Ectodermal cell (in vitro differentiated cells): Measurements from ENCODE around the gene CCDC194.

Experiments
- H3K27ac ChIP-seq: 2 replicates; pipeline ENCODE4 v1.7.0; 2013; ENCODE audit warnings: mild to moderate bottlenecking, low read depth, low read length; ENCODE audit not compliant: insufficient read depth, poor library complexity, severe bottlenecking
- H3K27me3 ChIP-seq: 2 replicates; pipeline ENCODE4 v1.7.0; 2013; ENCODE audit warnings: mild to moderate bottlenecking, low read length; ENCODE audit not compliant: insufficient read depth, control insufficient read depth, poor library complexity, severe bottlenecking
- H3K36me3 ChIP-seq: one replicate; pipeline ENCODE4 v1.7.0; 2013; ENCODE audit warnings: low read length; ENCODE audit not compliant: control insufficient read depth, insufficient read depth
- H3K4me1 ChIP-seq: one replicate; pipeline ENCODE4 v1.7.0; 2013; ENCODE audit warnings: low read length; ENCODE audit not compliant: control insufficient read depth, insufficient read depth
- H3K4me3 ChIP-seq: 2 replicates; pipeline ENCODE4 v1.7.0; 2013; ENCODE audit warnings: low read depth, low read length, control low read depth; ENCODE audit not compliant: insufficient read depth
- H3K9me3 ChIP-seq: 2 replicates; pipeline ENCODE4 v1.7.0; 2013; ENCODE audit warnings: mild to moderate bottlenecking, low read length, moderate library complexity; ENCODE audit not compliant: control insufficient read depth
- WGBS, 2 experiments: methylation state at CpG; one replicate each; pipeline ENCODE4 v1.1.7; 2013; ENCODE audit warnings: missing lambda C conversion rate in 2 of 2; 5-methylcytosine and 5-hydroxymethylcytosine counted together

CCDC194 gene

GRCh38 chr19:17391371-17392151, 2.4 kb downstream of the CCDC194 start:
- H3K27me3 ChIP-seq, result peaks cover 16% of the 10 kb centered on the region
- no peaks in the 10 kb centered on the region for H3K9me3 ChIP-seq
- H3K27ac ChIP-seq, result no peak overlapping the region
- no peaks in the 10 kb centered on the region for H3K36me3 ChIP-seq
- no peaks in the 10 kb centered on the region for H3K4me1 ChIP-seq
- WGBS, 2 experiments, result 16 to 18% methylated on average over 25 to 26 of the region's 26 CpGs
- peak overlapping the region; percentile 37 for H3K4me3 ChIP-seq

GRCh38 chr19:17390665-17391370, 3.2 kb downstream of the CCDC194 start:
- H3K36me3 ChIP-seq, result no peaks in the 10 kb centered on the region
- H3K9me3 ChIP-seq, result no peaks in the 10 kb centered on the region
- H3K4me3 ChIP-seq, result peak overlapping the region; percentile 39
- H3K27me3 ChIP-seq, result peaks cover 16% of the 10 kb centered on the region
- no peak overlapping the region for H3K27ac ChIP-seq
- no peaks in the 10 kb centered on the region for H3K4me1 ChIP-seq
- 0 to 1% methylated on average over 50 of the region's 50 CpGs for WGBS, 2 experiments

- WGBS, 2 experiments, result 7 to 9% methylated on average over 37 of the region's 37 CpGs
- no peaks in the 10 kb centered on the region for H3K9me3 ChIP-seq
These were observed 3.9 kb downstream of the CCDC194 start for GRCh38 chr19:17389957-17390664.

GRCh38 chr19:17389288-17389687, 4.7 kb downstream of the CCDC194 start:
- Histone ChIP-seq H3K4me1 (no peaks in the 10 kb centered on the region), H3K4me3 (no peak overlapping the region), H3K27ac (no peak overlapping the region)

More at GRCh38 chr19:17389957-17390664, 3.9 kb downstream of the CCDC194 start:
- H3K4me3 ChIP-seq, result peak overlapping the region; percentile 39
- H3K27ac ChIP-seq, result no peak overlapping the region
- no peaks in the 10 kb centered on the region for H3K4me1 ChIP-seq
- no peaks in the 10 kb centered on the region for H3K36me3 ChIP-seq
- H3K27me3 ChIP-seq, result peaks cover 16% of the 10 kb centered on the region

GRCh38 chr19:17385878-17386611, 8.0 kb downstream of the CCDC194 start:
- Histone ChIP-seq H3K4me3 (no peak overlapping the region), H3K9me3 (no peaks in the 10 kb centered on the region), H3K4me1 (no peaks in the 10 kb centered on the region), H3K27ac (no peak overlapping the region), H3K36me3 (no peaks in the 10 kb centered on the region), H3K27me3 (peaks cover 16% of the 10 kb centered on the region)
- 44 to 45% methylated on average over 18 to 20 of the region's 20 CpGs for WGBS, 2 experiments

More at GRCh38 chr19:17389288-17389687, 4.7 kb downstream of the CCDC194 start:
- Histone ChIP-seq H3K9me3 (no peaks in the 10 kb centered on the region), H3K27me3 (peaks cover 16% of the 10 kb centered on the region), H3K36me3 (no peaks in the 10 kb centered on the region)
- WGBS, 2 experiments, result 90 to 100% methylated on average over 1 of the region's 1 CpG

- Histone ChIP-seq H3K27me3 (no peaks in the 10 kb centered on the region), H3K27ac (no peak overlapping the region), H3K9me3 (no peaks in the 10 kb centered on the region), H3K36me3 (no peaks in the 10 kb centered on the region), H3K4me1 (no peaks in the 10 kb centered on the region), H3K4me3 (no peak overlapping the region)
- 92 to 97% methylated on average over 4 to 5 of the region's 5 CpGs for WGBS, 2 experiments
These were observed 13.4 kb downstream of the CCDC194 start for GRCh38 chr19:17380426-17381138.

- H3K4me3 ChIP-seq, result no peak overlapping the region
- no peaks in the 10 kb centered on the region for H3K9me3 ChIP-seq
- WGBS, 2 experiments, result 35 to 36% methylated on average over 14 of the region's 14 CpGs
- H3K4me1 ChIP-seq, result no peaks in the 10 kb centered on the region
- no peak overlapping the region for H3K27ac ChIP-seq
- H3K27me3 ChIP-seq, result no peaks in the 10 kb centered on the region
- H3K36me3 ChIP-seq, result no peaks in the 10 kb centered on the region
These were observed 14.8 kb downstream of the CCDC194 start for GRCh38 chr19:17379221-17379631.

- H3K27ac ChIP-seq, result no peak overlapping the region
- no peak overlapping the region for H3K4me3 ChIP-seq
- no peaks in the 10 kb centered on the region for H3K9me3 ChIP-seq
- no peaks in the 10 kb centered on the region for H3K36me3 ChIP-seq
- no peaks in the 10 kb centered on the region for H3K4me1 ChIP-seq
- 80 to 83% methylated on average over 13 of the region's 13 CpGs for WGBS, 2 experiments
- H3K27me3 ChIP-seq, result no peaks in the 10 kb centered on the region
These were observed 15.7 kb downstream of the CCDC194 start for GRCh38 chr19:17378271-17378670.

- Histone ChIP-seq H3K4me3 (no peak within 1 kb of the TSS), H3K36me3 (no peaks in the 10 kb centered on the region), H3K27me3 (no peaks in the 10 kb centered on the region), H3K27ac (no peak within 1 kb of the TSS), H3K9me3 (no peaks in the 10 kb centered on the region), H3K4me1 (no peaks in the 10 kb centered on the region)
- 92 to 94% methylated on average over 39 of the region's 39 CpGs for WGBS, 2 experiments
These were observed 16.9 kb downstream of the CCDC194 start, which contains the start of gene PLVAP for GRCh38 chr19:17376935-17377600. Gene PLVAP, minus strand, starts transcription at chr19:17377342. Its CDS starts 54 bp downstream, at chr19:17377288.
